Tibial nerve (tissue), 4 donors: ENCODE measurements around the gene ETFB.
A peak's percentile ranks its signal among the peaks of the same experiment; 100 is the strongest.

Experiments used
- CTCF ChIP-seq, 5 experiments: fragments of 200-600 bp in 3 of 5; fragments of 450-650 bp in 2 of 5; sonication (generic) in 3 of 5; IDR thresholded peaks; one replicate each; pipeline ENCODE4 v1.5.1; 2016 to 2019; ENCODE audit warnings: antibody characterized with exemption in 5 of 5, mild to moderate bottlenecking in 3 of 5, moderate library complexity in 2 of 5
- EP300 ChIP-seq, 2 donors: sonication (generic); formaldehyde crosslinking; IDR thresholded peaks; one replicate each; pipeline ENCODE4 v1.6.1; 2017; ENCODE audit warnings: antibody characterized with exemption in 2 of 2, mild to moderate bottlenecking in 1 of 2
- POLR2A ChIP-seq, 2 donors: fragments of 450-650 bp; IDR thresholded peaks; one replicate each; pipeline ENCODE4 v1.6.1; 2017; ENCODE audit warnings: antibody characterized with exemption in 2 of 2, mild to moderate bottlenecking in 2 of 2, moderate library complexity in 2 of 2

DNA sequence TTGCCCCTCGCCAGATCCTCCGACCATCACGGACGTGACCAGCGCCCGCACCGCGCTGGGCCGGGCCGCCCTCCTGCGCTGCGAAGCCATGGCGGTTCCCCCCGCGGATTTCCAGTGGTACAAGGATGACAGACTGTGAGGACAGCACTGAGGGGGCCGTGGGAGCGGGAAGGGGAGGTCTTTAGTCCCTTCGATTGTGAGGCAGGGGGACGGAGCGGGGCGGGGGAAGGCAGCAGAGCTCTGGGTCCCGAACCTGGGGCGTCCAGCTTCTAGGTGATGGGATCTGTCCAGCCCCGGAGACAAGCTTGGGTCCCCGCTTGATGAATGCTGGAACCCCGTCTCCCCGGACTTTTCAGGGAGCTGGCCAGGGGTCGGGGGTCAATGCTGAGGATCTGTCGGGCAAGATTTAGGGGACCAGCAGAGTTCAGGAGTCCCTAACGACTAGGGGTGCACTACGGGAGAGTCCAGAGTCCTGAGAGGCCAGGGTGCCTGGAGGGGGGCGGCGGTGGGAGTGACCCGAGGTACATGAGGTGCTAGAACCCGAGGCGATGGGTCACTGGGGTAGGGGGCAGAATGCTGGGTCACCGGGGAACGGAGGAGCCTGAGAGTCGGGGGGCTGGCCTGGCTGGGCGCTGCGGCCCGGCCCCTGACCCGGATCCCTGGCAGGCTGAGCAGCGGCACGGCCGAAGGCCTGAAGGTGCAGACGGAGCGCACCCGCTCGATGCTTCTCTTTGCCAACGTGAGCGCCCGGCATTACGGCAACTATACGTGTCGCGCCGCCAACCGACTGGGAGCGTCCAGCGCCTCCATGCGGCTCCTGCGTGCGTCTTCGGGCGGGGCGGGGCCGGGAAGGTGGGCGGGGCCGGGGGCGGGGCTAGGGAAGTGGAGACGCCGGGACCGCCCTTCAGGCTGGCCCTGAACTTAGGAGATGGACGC lies 38.9 kb downstream of the ETFB start:
- TF ChIP-seq EP300 (IDR thresholded peaks at IDR 0.05) = no peak
- peak in 1 of 5 experiments; percentile 15 for TF ChIP-seq CTCF (IDR thresholded peaks at IDR 0.05)
- TF ChIP-seq POLR2A (IDR thresholded peaks at IDR 0.05) = no peak
